HepG2 (cell line): ENCODE results near the gene OR1F1. TPM values are rescaled to one million over a fixed set of nuclear protein-coding genes. Genes with fewer than 3 reads are reported as not detected.
A peak's percentile ranks its signal among the peaks of the same experiment; 100 is the strongest.

Source experiments
- ARNT2 ChIP-seq: sonication (generic); formaldehyde crosslinking; IDR thresholded peaks from 2 replicates; pipeline ENCODE4 v1.8.0; 2022; ENCODE audit warnings: mild to moderate bottlenecking, low read depth, missing genetic modification reagents, moderate library complexity
- CREM ChIP-seq, 2 experiments: sonication (generic) in 1 of 2; formaldehyde crosslinking in 1 of 2; IDR thresholded peaks; 2 replicates each; pipeline versions ENCODE4 v1.4.0 to v1.6.1; 2016 to 2020; ENCODE audit warnings: antibody characterized with exemption in 1 of 2, mild to moderate bottlenecking in 1 of 2, missing genetic modification reagents in 1 of 2
- MIXL1 ChIP-seq: IDR thresholded peaks from 2 replicates; pipeline ENCODE4 v1.6.1; 2016
- TOPORS ChIP-seq: sonication (generic); formaldehyde crosslinking; IDR thresholded peaks from 2 replicates; pipeline ENCODE4 v1.8.0; 2023; ENCODE audit warnings: mild to moderate bottlenecking, missing genetic modification reagents
- XBP1 ChIP-seq: sonication (generic); formaldehyde crosslinking; IDR thresholded peaks from 2 replicates; pipeline ENCODE4 v1.5.0; 2020; ENCODE audit warnings: missing genetic modification reagents
- YEATS2 ChIP-seq: sonication (generic); formaldehyde crosslinking; IDR thresholded peaks from 2 replicates; pipeline ENCODE4 v1.4.0; 2020; ENCODE audit warnings: missing genetic modification reagents, borderline replicate concordance
- ZNF724P ChIP-seq: sonication (generic); formaldehyde crosslinking; IDR thresholded peaks from 2 replicates; pipeline ENCODE4 v1.8.0; 2022; ENCODE audit warnings: missing genetic modification reagents, borderline replicate concordance
- polyA plus RNA-seq, 8 experiments: library from polyadenylated mRNA; depleted of rRNA in 3 of 8; stranded (reverse) in 7 of 8; unstranded in 1 of 8; fragments of >200 nt; fragmentation: Illumina TruSeq in 4 of 8; extraction: Trizol in 4 of 8; gene quantifications; 2 replicates each; pipeline versions ENCODE4 v1.2.1 to v1.2.3, GENCODE V29; 2011 to 2016; ENCODE audit warnings: low read depth in 4 of 8, missing spikeins in 1 of 8, mixed read lengths in 1 of 8; ENCODE audit not compliant: insufficient read depth in 1 of 8
- total RNA-seq, 5 experiments: library from RNA; depleted of rRNA; stranded (reverse); fragments of >200 nt; fragmentation: Illumina TruSeq; extraction: Trizol; gene quantifications; 2 replicates each; pipeline ENCODE4 v1.2.3, GENCODE V29; 2016; ENCODE audit warnings: low read depth in 1 of 5
- TF ChIP-seq, protein P1 (sequence below): sonication (generic); formaldehyde crosslinking; IDR thresholded peaks from one replicate; pipeline ENCODE4 v1.5.1; 2020; ENCODE audit warnings: mild to moderate bottlenecking, missing genetic modification reagents; ENCODE audit errors: not compliant biosample characterization
- TF ChIP-seq, protein P2 (sequence below): IDR thresholded peaks from 2 replicates; pipeline ENCODE4 v1.6.1; 2012; ENCODE audit warnings: inconsistent platforms
- TF ChIP-seq, protein P3 (sequence below): sonication (generic); formaldehyde crosslinking; IDR thresholded peaks from 2 replicates; pipeline ENCODE4 v1.4.0; 2020; ENCODE audit warnings: missing genetic modification reagents
- TF ChIP-seq, protein P4 (sequence below): sonication (generic); formaldehyde crosslinking; IDR thresholded peaks from 2 replicates; pipeline ENCODE4 v1.8.1; 2023; ENCODE audit warnings: mild to moderate bottlenecking, moderate library complexity, missing genetic modification reagents
- TF ChIP-seq, protein P5 (sequence below): sonication (generic); formaldehyde crosslinking; IDR thresholded peaks from 2 replicates; pipeline ENCODE4 v1.4.0; 2020; ENCODE audit warnings: low read depth, missing genetic modification reagents

Gene OR1F1
- total and polyA plus RNA-seq, 2 of the 13 experiments (the other 11 are each of a cell fraction or from before 2014, with no cell fraction given) = 0.90 TPM; not detected in 1

DNA sequence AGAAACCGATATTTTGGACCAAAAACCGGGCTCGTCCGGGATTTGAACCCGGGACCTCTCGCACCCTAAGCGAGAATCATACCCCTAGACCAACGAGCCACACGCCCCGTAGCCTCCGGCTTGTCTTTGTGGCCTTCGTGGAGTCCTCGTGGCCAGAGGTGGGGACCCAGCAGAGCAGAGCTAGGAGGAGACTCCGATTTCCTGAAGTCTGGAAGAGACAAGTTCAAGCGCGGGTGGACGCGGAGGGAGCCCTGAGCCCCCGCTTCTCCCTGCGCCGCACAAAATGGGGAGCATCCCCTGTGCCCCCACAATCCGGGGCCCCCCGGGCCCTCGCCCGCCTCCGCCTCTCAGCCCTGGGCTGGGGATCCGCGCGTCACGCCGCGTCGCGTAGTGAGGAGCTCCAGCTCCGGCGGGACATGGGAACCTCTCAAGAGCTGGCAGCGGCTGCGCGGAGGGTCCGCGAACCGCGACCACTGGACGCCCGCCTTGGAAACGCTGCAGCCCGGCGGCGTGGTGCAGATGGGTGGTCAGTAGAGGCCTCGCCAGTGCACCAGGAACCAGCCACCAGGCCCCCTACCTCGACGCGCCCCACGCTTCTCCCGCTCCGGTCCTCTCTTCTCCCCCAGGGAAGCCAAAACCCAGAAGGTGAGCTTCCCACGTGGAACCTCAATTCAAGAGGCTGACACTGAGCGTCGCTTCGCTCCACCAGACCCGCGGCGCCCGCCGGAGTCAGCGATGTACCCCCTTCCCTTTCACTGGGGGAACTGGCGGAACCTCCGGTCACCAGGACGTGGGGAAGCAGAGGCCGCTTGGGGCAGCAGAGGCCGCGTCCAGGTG is 5.2 kb upstream of the OR1F1 start (continued):
- TF ChIP-seq, protein P1, sequence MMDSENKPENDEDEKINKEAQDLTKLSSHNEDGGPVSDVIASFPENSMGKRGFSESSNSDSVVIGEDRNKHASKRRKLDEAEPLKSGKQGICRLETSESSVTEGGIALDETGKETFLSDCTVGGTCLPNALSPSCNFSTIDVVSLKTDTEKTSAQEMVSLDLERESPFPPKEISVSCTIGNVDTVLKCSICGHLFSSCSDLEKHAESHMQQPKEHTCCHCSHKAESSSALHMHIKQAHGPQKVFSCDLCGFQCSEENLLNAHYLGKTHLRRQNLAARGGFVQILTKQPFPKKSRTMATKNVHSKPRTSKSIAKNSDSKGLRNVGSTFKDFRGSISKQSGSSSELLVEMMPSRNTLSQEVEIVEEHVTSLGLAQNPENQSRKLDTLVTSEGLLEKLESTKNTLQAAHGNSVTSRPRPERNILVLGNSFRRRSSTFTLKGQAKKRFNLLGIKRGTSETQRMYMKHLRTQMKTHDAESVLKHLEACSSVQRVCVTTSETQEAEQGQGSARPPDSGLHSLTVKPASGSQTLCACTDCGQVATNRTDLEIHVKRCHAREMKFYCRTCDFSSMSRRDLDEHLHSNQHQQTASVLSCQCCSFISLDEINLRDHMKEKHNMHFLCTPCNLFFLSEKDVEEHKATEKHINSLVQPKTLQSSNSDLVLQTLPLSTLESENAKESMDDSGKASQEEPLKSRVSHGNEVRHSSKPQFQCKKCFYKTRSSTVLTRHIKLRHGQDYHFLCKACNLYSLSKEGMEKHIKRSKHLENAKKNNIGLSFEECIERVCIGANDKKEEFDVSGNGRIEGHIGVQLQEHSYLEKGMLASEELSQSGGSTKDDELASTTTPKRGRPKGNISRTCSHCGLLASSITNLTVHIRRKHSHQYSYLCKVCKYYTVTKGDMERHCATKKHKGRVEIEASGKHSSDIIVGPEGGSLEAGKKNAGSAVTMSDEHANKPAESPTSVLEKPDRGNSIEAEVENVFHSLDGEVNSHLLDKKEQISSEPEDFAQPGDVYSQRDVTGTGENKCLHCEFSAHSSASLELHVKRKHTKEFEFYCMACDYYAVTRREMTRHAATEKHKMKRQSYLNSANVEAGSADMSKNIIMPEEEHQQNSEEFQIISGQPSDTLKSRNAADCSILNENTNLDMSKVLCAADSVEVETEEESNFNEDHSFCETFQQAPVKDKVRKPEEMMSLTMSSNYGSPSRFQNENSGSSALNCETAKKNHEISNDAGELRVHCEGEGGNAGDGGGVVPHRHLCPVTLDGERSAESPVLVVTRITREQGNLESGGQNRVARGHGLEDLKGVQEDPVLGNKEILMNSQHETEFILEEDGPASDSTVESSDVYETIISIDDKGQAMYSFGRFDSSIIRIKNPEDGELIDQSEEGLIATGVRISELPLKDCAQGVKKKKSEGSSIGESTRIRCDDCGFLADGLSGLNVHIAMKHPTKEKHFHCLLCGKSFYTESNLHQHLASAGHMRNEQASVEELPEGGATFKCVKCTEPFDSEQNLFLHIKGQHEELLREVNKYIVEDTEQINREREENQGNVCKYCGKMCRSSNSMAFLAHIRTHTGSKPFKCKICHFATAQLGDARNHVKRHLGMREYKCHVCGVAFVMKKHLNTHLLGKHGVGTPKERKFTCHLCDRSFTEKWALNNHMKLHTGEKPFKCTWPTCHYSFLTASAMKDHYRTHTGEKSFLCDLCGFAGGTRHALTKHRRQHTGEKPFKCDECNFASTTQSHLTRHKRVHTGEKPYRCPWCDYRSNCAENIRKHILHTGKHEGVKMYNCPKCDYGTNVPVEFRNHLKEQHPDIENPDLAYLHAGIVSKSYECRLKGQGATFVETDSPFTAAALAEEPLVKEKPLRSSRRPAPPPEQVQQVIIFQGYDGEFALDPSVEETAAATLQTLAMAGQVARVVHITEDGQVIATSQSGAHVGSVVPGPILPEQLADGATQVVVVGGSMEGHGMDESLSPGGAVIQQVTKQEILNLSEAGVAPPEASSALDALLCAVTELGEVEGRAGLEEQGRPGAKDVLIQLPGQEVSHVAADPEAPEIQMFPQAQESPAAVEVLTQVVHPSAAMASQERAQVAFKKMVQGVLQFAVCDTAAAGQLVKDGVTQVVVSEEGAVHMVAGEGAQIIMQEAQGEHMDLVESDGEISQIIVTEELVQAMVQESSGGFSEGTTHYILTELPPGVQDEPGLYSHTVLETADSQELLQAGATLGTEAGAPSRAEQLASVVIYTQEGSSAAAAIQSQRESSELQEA = no peak
- TF ChIP-seq YEATS2 (CRISPR knock-in tag) (peak; percentile 29; the same call in 1 of the 2 replicates), XBP1 (CRISPR knock-in tag) (no peak; the same call in 1 of the 2 replicates), ARNT2 (CRISPR knock-in tag) (peak; percentile 56), MIXL1 (CRISPR knock-in tag) (no peak), ZNF724P (CRISPR knock-in tag) (no peak), CREM (IDR thresholded peaks at IDR 0.05) (no peak), CREM (CRISPR knock-in tag; IDR thresholded peaks at IDR 0.05) (no peak), TOPORS (CRISPR knock-in tag) (peak; percentile 92; the same call in 1 of the 2 replicates)
- TF ChIP-seq, protein P2, sequence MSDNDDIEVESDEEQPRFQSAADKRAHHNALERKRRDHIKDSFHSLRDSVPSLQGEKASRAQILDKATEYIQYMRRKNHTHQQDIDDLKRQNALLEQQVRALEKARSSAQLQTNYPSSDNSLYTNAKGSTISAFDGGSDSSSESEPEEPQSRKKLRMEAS = peak; percentile 66; the same call in 1 of the 2 replicates
- TF ChIP-seq, protein P3, sequence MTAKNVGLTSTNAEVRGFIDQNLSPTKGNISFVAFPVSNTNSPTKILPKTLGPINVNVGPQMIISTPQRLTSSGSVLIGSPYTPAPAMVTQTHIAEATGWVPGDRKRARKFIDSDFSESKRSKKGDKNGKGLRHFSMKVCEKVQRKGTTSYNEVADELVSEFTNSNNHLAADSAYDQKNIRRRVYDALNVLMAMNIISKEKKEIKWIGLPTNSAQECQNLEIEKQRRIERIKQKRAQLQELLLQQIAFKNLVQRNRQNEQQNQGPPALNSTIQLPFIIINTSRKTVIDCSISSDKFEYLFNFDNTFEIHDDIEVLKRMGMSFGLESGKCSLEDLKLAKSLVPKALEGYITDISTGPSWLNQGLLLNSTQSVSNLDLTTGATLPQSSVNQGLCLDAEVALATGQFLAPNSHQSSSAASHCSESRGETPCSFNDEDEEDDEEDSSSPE (CRISPR knock-in tag) = peak; percentile 39; the same call in 1 of the 2 replicates
- TF ChIP-seq, protein P4, sequence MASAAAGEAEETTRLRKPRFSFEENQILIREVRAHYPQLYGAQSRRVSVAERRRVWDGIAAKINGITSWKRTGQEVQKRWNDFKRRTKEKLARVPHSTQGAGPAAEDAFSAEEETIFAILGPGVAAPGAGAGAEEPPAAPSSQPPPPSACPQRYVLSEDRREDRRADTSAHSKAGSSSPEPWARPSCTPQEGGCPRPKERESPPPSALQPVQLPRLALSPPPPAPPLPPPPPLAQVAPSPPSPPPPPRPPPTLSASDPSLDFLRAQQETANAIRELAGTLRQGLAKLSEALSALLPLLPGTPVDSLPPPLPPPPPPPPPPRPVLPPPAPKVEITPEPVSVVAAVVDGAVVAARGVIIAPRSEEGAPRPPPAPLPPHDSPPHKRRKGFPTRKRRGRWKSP (CRISPR knock-in tag) = no peak; the same call in 1 of the 2 replicates
- TF ChIP-seq, protein P5, sequence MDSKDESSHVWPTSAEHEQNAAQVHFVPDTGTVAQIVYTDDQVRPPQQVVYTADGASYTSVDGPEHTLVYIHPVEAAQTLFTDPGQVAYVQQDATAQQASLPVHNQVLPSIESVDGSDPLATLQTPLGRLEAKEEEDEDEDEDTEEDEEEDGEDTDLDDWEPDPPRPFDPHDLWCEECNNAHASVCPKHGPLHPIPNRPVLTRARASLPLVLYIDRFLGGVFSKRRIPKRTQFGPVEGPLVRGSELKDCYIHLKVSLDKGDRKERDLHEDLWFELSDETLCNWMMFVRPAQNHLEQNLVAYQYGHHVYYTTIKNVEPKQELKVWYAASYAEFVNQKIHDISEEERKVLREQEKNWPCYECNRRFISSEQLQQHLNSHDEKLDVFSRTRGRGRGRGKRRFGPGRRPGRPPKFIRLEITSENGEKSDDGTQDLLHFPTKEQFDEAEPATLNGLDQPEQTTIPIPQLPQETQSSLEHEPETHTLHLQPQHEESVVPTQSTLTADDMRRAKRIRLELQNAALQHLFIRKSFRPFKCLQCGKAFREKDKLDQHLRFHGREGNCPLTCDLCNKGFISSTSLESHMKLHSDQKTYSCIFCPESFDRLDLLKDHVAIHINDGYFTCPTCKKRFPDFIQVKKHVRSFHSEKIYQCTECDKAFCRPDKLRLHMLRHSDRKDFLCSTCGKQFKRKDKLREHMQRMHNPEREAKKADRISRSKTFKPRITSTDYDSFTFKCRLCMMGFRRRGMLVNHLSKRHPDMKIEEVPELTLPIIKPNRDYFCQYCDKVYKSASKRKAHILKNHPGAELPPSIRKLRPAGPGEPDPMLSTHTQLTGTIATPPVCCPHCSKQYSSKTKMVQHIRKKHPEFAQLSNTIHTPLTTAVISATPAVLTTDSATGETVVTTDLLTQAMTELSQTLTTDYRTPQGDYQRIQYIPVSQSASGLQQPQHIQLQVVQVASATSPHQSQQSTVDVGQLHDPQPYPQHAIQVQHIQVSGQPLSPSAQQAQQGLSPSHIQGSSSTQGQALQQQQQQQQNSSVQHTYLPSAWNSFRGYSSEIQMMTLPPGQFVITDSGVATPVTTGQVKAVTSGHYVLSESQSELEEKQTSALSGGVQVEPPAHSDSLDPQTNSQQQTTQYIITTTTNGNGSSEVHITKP (CRISPR knock-in tag) = no peak
